HG03280 (cell line): ENCODE results near the gene TADA2A.

ENCODE experiments used
- ATAC-seq: cut with Tn5 transposase; IDR thresholded peaks from one replicate; pipeline ENCODE4 v1.9.1; 2021; ENCODE audit warnings: mild to moderate bottlenecking, moderate library complexity; ENCODE audit not compliant: unreplicated experiment

TADA2A gene

GRCh38 chr17:37406635-37407461 is at the start of gene TADA2A, which contains the start of gene ACACA:
Gene TADA2A (plus strand): TSS chr17:37406886. CDS start chr17:37411366, 4,480 bp downstream.
Gene ACACA (minus strand): TSS chr17:37406836. CDS start chr17:37406299, 537 bp downstream.
- ATAC-seq = peak; percentile 79

- ATAC-seq = peak; percentile 15
Observed at GRCh38 chr17:37358098-37358829, 48.4 kb upstream of the TADA2A start.

- peak; percentile 94 for ATAC-seq
Observed at GRCh38 chr17:37358830-37359681, 47.6 kb upstream of the TADA2A start.

GRCh38 chr17:37359682-37360188 is 47.0 kb upstream of the TADA2A start:
- ATAC-seq = no peak

GRCh38 chr17:37360632-37361031 is 46.1 kb upstream of the TADA2A start:
- no peak for ATAC-seq

- ATAC-seq = no peak
Observed at GRCh38 chr17:37361543-37361942, 45.1 kb upstream of the TADA2A start.

- ATAC-seq = no peak
Observed at GRCh38 chr17:37365589-37365988, 41.1 kb upstream of the TADA2A start.

GRCh38 chr17:37368577-37368976 is 38.1 kb upstream of the TADA2A start:
- no peak for ATAC-seq

- peak; percentile 58 for ATAC-seq
Observed at GRCh38 chr17:37373530-37374159, 33.0 kb upstream of the TADA2A start.

GRCh38 chr17:37375706-37376105 is 31.0 kb upstream of the TADA2A start, which contains the start of gene C17orf78:
Gene C17orf78 (plus strand): TSS chr17:37375985. CDS start chr17:37376093, 108 bp downstream.
- no peak for ATAC-seq

GRCh38 chr17:37382056-37382455 is 24.6 kb upstream of the TADA2A start:
- no peak for ATAC-seq

GRCh38 chr17:37384560-37385149 is 22.0 kb upstream of the TADA2A start:
- ATAC-seq = no peak

GRCh38 chr17:37385474-37385990 is 21.2 kb upstream of the TADA2A start:
- ATAC-seq = no peak

- no peak for ATAC-seq
Observed at GRCh38 chr17:37386462-37386861, 20.2 kb upstream of the TADA2A start.

- ATAC-seq = no peak
Observed at GRCh38 chr17:37388266-37388665, 18.4 kb upstream of the TADA2A start.

GRCh38 chr17:37389160-37389559 is 17.5 kb upstream of the TADA2A start:
- no peak for ATAC-seq

GRCh38 chr17:37391146-37391545 is 15.5 kb upstream of the TADA2A start:
- ATAC-seq = no peak

GRCh38 chr17:37392024-37392590 is 14.6 kb upstream of the TADA2A start:
- ATAC-seq = no peak

GRCh38 chr17:37393352-37393751 is 13.3 kb upstream of the TADA2A start:
- no peak for ATAC-seq
